Activated B cell treated with CpG ODN at 0.5 μM for 24 hours (primary cell): ENCODE data around the gene RPL15. TPM values are rescaled to one million over a fixed set of nuclear protein-coding genes. Genes with fewer than 3 reads are reported as not detected.

Experiments
- ATAC-seq: fragments of 200-7000 bp; cut with Tn5 transposase; one replicate; pipeline ENCODE4 v1.10.0; 2021; ENCODE audit warnings: low read depth, mild to moderate bottlenecking, moderate library complexity
- CTCF ChIA-PET: fragments of 350-600 bp; sonication (Branson Sonifier 250); formaldehyde crosslinking; loops from one replicate; lab custom pipeline; 2021; ENCODE audit warnings: antibody characterized with exemption; lab: Charles Lee
- POLR2A ChIA-PET: fragments of 350-600 bp; sonication (Branson Sonifier 250); formaldehyde crosslinking; loops from one replicate; lab custom pipeline; 2021; ENCODE audit warnings: antibody characterized with exemption; lab: Charles Lee
- DNase-seq: peaks from one replicate; pipeline ENCODE4 v3.0.0; 2022
- H3K27ac Mint-ChIP-seq: one replicate; pipeline ENCODE4 v1.8.0; 2020; ENCODE audit warnings: mixed read lengths
- H3K27me3 Mint-ChIP-seq: one replicate; pipeline ENCODE4 v1.8.0; 2021; ENCODE audit warnings: mixed read lengths
- H3K36me3 Mint-ChIP-seq: one replicate; pipeline ENCODE4 v1.8.0; 2021; ENCODE audit warnings: low read depth, mixed read lengths
- H3K4me1 Mint-ChIP-seq: one replicate; pipeline ENCODE4 v1.8.0; 2021; ENCODE audit warnings: mixed read lengths
- H3K4me3 Mint-ChIP-seq: one replicate; pipeline ENCODE4 v1.8.0; 2020; ENCODE audit warnings: mild to moderate bottlenecking, mixed read lengths
- H3K9me3 Mint-ChIP-seq: one replicate; pipeline ENCODE4 v1.8.0; 2020; ENCODE audit warnings: mixed read lengths
- CTCF ChIP-seq: fragments of 200-600 bp; IDR thresholded peaks from one replicate; pipeline ENCODE4 v1.8.0; 2022; ENCODE audit warnings: antibody characterized with exemption, mild to moderate bottlenecking
- intact Hi-C: fragments of 100-400 bp; cut with micrococcal nuclease; formaldehyde crosslinking; loops from one replicate; pipeline ENCODE4 v1.15.1; 2024
- total RNA-seq: library from RNA; stranded (reverse); gene quantifications from 2 replicates; pipeline ENCODE4 v1.2.3, GENCODE V29; 2022

Gene RPL15
- total RNA-seq, 1 donor from 2014 or later, result 2,710 TPM

GRCh38 chr3:23920151-23920655 lies 3.3 kb downstream of the RPL15 start:
- intact Hi-C loops, result no loop called here
- ChIA-PET POLR2A (interaction anchor here (1.2 to 5.5 kb wide), 2 partner anchors 25 to 30 kb away, joined by 3 to 124 read pairs; partner anchors contain the start of gene NR1D2), CTCF (no interaction called here)
- no peak for ATAC-seq
- Mint-ChIP-seq H3K27ac (peak overlapping the region; percentile 2), H3K27me3 (no peaks in the 10 kb centered on the region), H3K4me1 (peaks cover 57% of the 10 kb centered on the region), H3K9me3 (no peaks in the 10 kb centered on the region), H3K4me3 (peak overlapping the region; percentile 38), H3K36me3 (peaks cover 73% of the 10 kb centered on the region)
- no peak for TF ChIP-seq CTCF
- no peak for DNase-seq

GRCh38 chr3:23921052-23921511 lies 4.2 kb downstream of the RPL15 start:
- peaks cover 73% of the 10 kb centered on the region for H3K36me3 Mint-ChIP-seq
- no peak for DNase-seq
- H3K9me3 Mint-ChIP-seq, result no peaks in the 10 kb centered on the region
- H3K27ac Mint-ChIP-seq, result no peak overlapping the region
- peak overlapping the region; percentile 32 for H3K4me3 Mint-ChIP-seq
- CTCF ChIA-PET, result no interaction called here
- no peaks in the 10 kb centered on the region for H3K27me3 Mint-ChIP-seq
- H3K4me1 Mint-ChIP-seq, result peaks cover 50% of the 10 kb centered on the region
- POLR2A ChIA-PET, result interaction anchor here (0.7 kb wide), 1 partner anchor 242 kb away, joined by 3 read pairs; no protein-coding TSS in a partner anchor
- intact Hi-C loops, result no loop called here
- ATAC-seq, result no peak
- TF ChIP-seq CTCF, result no peak

GRCh38 chr3:23923786-23924185 lies 6.9 kb downstream of the RPL15 start:
- CTCF ChIA-PET, result interaction anchor here (0.8 kb wide), 2 partner anchors 17 to 21 kb away, joined by 3 to 4 read pairs; no protein-coding TSS in a partner anchor
- no peak overlapping the region for H3K27ac Mint-ChIP-seq

GRCh38 chr3:23926246-23926645 lies 9.3 kb downstream of the RPL15 start:
- Mint-ChIP-seq H3K27ac (no peak overlapping the region), H3K27me3 (no peaks in the 10 kb centered on the region), H3K4me3 (no peak overlapping the region), H3K4me1 (peaks cover 13% of the 10 kb centered on the region), H3K9me3 (no peaks in the 10 kb centered on the region), H3K36me3 (peaks cover 28% of the 10 kb centered on the region)
- ATAC-seq (no peak), DNase-seq (no peak)
- no peak for TF ChIP-seq CTCF
- ChIA-PET POLR2A (interaction anchor here (0.7 kb wide), 1 partner anchor 10 kb away, joined by 3 read pairs; the partner anchor contains the start of genes NKIRAS1 and RPL15), CTCF (no interaction called here)
- intact Hi-C loops, result no loop called here

More at GRCh38 chr3:23923786-23924185, 6.9 kb downstream of the RPL15 start:
- intact Hi-C loops, result no loop called here
- DNase-seq (no peak), ATAC-seq (no peak)
- no peak overlapping the region for H3K4me3 Mint-ChIP-seq
- no peaks in the 10 kb centered on the region for H3K27me3 Mint-ChIP-seq
- peaks cover 53% of the 10 kb centered on the region for H3K36me3 Mint-ChIP-seq
- no peak for TF ChIP-seq CTCF
- H3K4me1 Mint-ChIP-seq, result peaks cover 37% of the 10 kb centered on the region
- H3K9me3 Mint-ChIP-seq, result no peaks in the 10 kb centered on the region
- POLR2A ChIA-PET, result interaction anchor here (1.4 kb wide), 1 partner anchor 23 kb away, joined by 4 read pairs; no protein-coding TSS in a partner anchor

- CTCF ChIA-PET, result no interaction called here
- intact Hi-C loops, result no loop called here
- POLR2A ChIA-PET, result no interaction called here
- ATAC-seq (no peak), DNase-seq (no peak)
- TF ChIP-seq CTCF, result no peak
- H3K9me3 Mint-ChIP-seq, result no peaks in the 10 kb centered on the region
- H3K4me1 Mint-ChIP-seq, result peaks cover 15% of the 10 kb centered on the region
- no peak overlapping the region for H3K4me3 Mint-ChIP-seq
- peaks cover 23% of the 10 kb centered on the region for H3K36me3 Mint-ChIP-seq
- H3K27ac Mint-ChIP-seq, result no peak overlapping the region
- no peaks in the 10 kb centered on the region for H3K27me3 Mint-ChIP-seq
Measured at GRCh38 chr3:23926736-23927135, 9.8 kb downstream of the RPL15 start.
